OCI-LY1 (cell line): ENCODE data around the gene HSP90AA1.

Experiments
- H2AFZ ChIP-seq: fragments of 200-600 bp; sonication (generic), shearing (Covaris generic); 2 replicates; pipeline ENCODE4 v1.6.0; 2014; ENCODE audit warnings: antibody characterized with exemption, mild to moderate bottlenecking, low read length
- H3F3A ChIP-seq: fragments of 200-600 bp; sonication (generic), shearing (Covaris generic); 2 replicates; pipeline ENCODE4 v1.6.0; 2014; ENCODE audit warnings: mild to moderate bottlenecking, antibody characterized with exemption, low read length, moderate library complexity; ENCODE audit not compliant: insufficient read depth
- H3K27ac ChIP-seq: fragments of 200-600 bp; sonication (generic); 2 replicates; pipeline ENCODE4 v1.5.1; 2014; ENCODE audit warnings: low read length, mixed run types, mild to moderate bottlenecking, low read depth; ENCODE audit not compliant: poor library complexity, severe bottlenecking
- H3K27me3 ChIP-seq: fragments of 200-600 bp; sonication (generic); 2 replicates; pipeline ENCODE4 v1.6.0; 2014; ENCODE audit warnings: antibody characterized with exemption, mild to moderate bottlenecking, low read length, moderate library complexity; ENCODE audit not compliant: insufficient read depth
- H3K36me3 ChIP-seq: fragments of 200-600 bp; sonication (generic); 2 replicates; pipeline ENCODE4 v1.6.1; 2014; ENCODE audit warnings: mild to moderate bottlenecking, antibody characterized with exemption, low read length, moderate library complexity, mixed read lengths; ENCODE audit not compliant: insufficient read depth
- H3K4me1 ChIP-seq: fragments of 200-600 bp; sonication (generic); 2 replicates; pipeline ENCODE4 v1.5.1; 2014; ENCODE audit warnings: mild to moderate bottlenecking, low read length, moderate library complexity; ENCODE audit not compliant: insufficient read depth, severe bottlenecking
- H3K4me2 ChIP-seq: fragments of 200-600 bp; sonication (generic), shearing (Covaris generic); 2 replicates; pipeline ENCODE4 v1.6.1; 2014; ENCODE audit warnings: low read length
- H3K4me3 ChIP-seq: fragments of 200-600 bp; sonication (generic); 2 replicates; pipeline ENCODE4 v1.5.1; 2014; ENCODE audit warnings: low read length, low read depth, mild to moderate bottlenecking, mixed read lengths; ENCODE audit not compliant: poor library complexity, severe bottlenecking
- H3K79me2 ChIP-seq: fragments of 200-600 bp; shearing (Covaris generic); 2 replicates; pipeline ENCODE4 v1.6.1; 2016; ENCODE audit warnings: mixed run types, low read length, mixed read lengths; ENCODE audit not compliant: insufficient read depth
- H3K9ac ChIP-seq: fragments of 200-600 bp; sonication (generic), shearing (Covaris generic); 2 replicates; pipeline ENCODE4 v1.6.1; 2014; ENCODE audit warnings: mild to moderate bottlenecking, low read length, mixed read lengths
- H3K9me2 ChIP-seq: fragments of 200-600 bp; sonication (generic), shearing (Covaris generic); 2 replicates; pipeline ENCODE4 v1.6.1; 2014; ENCODE audit warnings: low read depth, mild to moderate bottlenecking, low read length, mixed read lengths
- H3K9me3 ChIP-seq: fragments of 200-600 bp; shearing (Covaris generic); 2 replicates; pipeline ENCODE4 v1.6.1; 2014; ENCODE audit warnings: low read length, mixed read lengths
- H4K20me1 ChIP-seq: fragments of 200-600 bp; sonication (generic), shearing (Covaris generic); 2 replicates; pipeline ENCODE4 v1.6.0; 2016; ENCODE audit warnings: mild to moderate bottlenecking, low read length; ENCODE audit not compliant: insufficient read depth
- CTCF ChIP-seq: fragments of 200-600 bp; sonication (generic), shearing (Covaris generic); IDR thresholded peaks from 2 replicates; pipeline ENCODE4 v1.5.1; 2017; ENCODE audit warnings: mild to moderate bottlenecking, antibody characterized with exemption, low read length, moderate library complexity, mixed read lengths
- EZH2 ChIP-seq: fragments of 200-600 bp; sonication (generic), shearing (Covaris generic); IDR thresholded peaks from 2 replicates; pipeline ENCODE4 v1.8.0; 2017; ENCODE audit warnings: borderline replicate concordance, mixed run types, mild to moderate bottlenecking, antibody characterized with exemption, low read length, moderate library complexity, mixed read lengths

The HSP90AA1 gene

GRCh38 chr14:102063808-102064429 is 22.9 kb downstream of the HSP90AA1 start:
- no peak overlapping the region for H3K9ac ChIP-seq
- H3K4me2 ChIP-seq: no peak overlapping the region
- no peak overlapping the region for H3K4me3 ChIP-seq
- no peaks in the 10 kb centered on the region for H3F3A ChIP-seq
- H2AFZ ChIP-seq: no peak overlapping the region
- H4K20me1 ChIP-seq: no peaks in the 10 kb centered on the region
- H3K9me2 ChIP-seq: no peaks in the 10 kb centered on the region
- peaks cover 11% of the 10 kb centered on the region for H3K4me1 ChIP-seq
- no peaks in the 10 kb centered on the region for H3K79me2 ChIP-seq
- TF ChIP-seq EZH2 (no peak), CTCF (no peak)
- H3K36me3 ChIP-seq: no peaks in the 10 kb centered on the region
- no peaks in the 10 kb centered on the region for H3K9me3 ChIP-seq
- no peak overlapping the region for H3K27ac ChIP-seq
- no peaks in the 10 kb centered on the region for H3K27me3 ChIP-seq

- Histone ChIP-seq H3K36me3 (no peaks in the 10 kb centered on the region), H3F3A (no peaks in the 10 kb centered on the region), H3K9me2 (no peaks in the 10 kb centered on the region), H3K4me3 (no peak overlapping the region), H3K4me1 (peaks cover 11% of the 10 kb centered on the region), H3K79me2 (no peaks in the 10 kb centered on the region), H2AFZ (no peak overlapping the region), H3K27ac (no peak overlapping the region), H3K4me2 (no peak overlapping the region), H3K9me3 (no peaks in the 10 kb centered on the region), H3K9ac (no peak overlapping the region), H3K27me3 (no peaks in the 10 kb centered on the region), H4K20me1 (no peaks in the 10 kb centered on the region)
- TF ChIP-seq CTCF (peak; percentile 31), EZH2 (no peak)
Observed at GRCh38 chr14:102063109-102063807, 23.6 kb downstream of the HSP90AA1 start.

- TF ChIP-seq CTCF (no peak), EZH2 (no peak)
- no peaks in the 10 kb centered on the region for H4K20me1 ChIP-seq
- no peaks in the 10 kb centered on the region for H3K27me3 ChIP-seq
- H3K9me2 ChIP-seq: no peaks in the 10 kb centered on the region
- peaks cover 11% of the 10 kb centered on the region for H3K4me1 ChIP-seq
- H3K9me3 ChIP-seq: no peaks in the 10 kb centered on the region
- H3K4me2 ChIP-seq: no peak overlapping the region
- H3K36me3 ChIP-seq: no peaks in the 10 kb centered on the region
- H3K79me2 ChIP-seq: no peaks in the 10 kb centered on the region
- no peak overlapping the region for H2AFZ ChIP-seq
- no peak overlapping the region for H3K27ac ChIP-seq
- no peak overlapping the region for H3K9ac ChIP-seq
- H3F3A ChIP-seq: no peaks in the 10 kb centered on the region
- H3K4me3 ChIP-seq: no peak overlapping the region
Observed at GRCh38 chr14:102058961-102059360, 27.9 kb downstream of the HSP90AA1 start.
